ENCODE results near the gene CCNJL.

DNA sequence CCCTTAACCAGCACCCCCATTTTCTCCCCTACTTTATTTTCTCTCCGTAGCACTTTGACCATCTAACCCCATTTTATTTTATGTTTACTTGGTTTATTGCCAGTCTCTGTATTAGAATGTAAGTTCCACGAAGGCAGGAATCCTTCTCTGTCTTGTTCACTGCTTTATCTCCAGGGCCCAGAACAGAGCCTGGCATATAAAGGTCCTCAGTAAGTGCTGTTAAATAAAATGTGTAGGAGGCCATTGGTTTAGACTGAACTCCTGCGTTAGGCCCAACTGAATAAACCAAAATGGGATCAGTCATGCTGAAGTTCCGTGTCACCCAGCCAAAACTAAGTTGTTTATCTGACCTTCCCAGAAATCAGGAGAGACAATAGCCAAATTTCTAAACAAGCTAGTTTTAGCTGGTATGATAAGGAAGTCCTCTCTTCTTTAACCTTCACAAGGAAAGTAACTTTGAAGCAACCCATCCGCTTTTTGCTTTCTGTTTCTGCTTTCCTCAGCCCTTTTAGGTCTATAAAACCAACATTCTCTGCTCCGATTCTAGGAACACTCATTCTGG lies 29.0 kb upstream of the CCNJL start:
- TF ChIP-seq, protein P1, sequence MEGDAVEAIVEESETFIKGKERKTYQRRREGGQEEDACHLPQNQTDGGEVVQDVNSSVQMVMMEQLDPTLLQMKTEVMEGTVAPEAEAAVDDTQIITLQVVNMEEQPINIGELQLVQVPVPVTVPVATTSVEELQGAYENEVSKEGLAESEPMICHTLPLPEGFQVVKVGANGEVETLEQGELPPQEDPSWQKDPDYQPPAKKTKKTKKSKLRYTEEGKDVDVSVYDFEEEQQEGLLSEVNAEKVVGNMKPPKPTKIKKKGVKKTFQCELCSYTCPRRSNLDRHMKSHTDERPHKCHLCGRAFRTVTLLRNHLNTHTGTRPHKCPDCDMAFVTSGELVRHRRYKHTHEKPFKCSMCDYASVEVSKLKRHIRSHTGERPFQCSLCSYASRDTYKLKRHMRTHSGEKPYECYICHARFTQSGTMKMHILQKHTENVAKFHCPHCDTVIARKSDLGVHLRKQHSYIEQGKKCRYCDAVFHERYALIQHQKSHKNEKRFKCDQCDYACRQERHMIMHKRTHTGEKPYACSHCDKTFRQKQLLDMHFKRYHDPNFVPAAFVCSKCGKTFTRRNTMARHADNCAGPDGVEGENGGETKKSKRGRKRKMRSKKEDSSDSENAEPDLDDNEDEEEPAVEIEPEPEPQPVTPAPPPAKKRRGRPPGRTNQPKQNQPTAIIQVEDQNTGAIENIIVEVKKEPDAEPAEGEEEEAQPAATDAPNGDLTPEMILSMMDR (IDR thresholded peaks at IDR 0.05; ENCODE audit: poor library complexity): no peak
- TF ChIP-seq EZH2 (IDR thresholded peaks at IDR 0.05; ENCODE audit: borderline replicate concordance) (no peak), EZH2phosphoT487 (IDR thresholded peaks at IDR 0.05; ENCODE audit: low read depth, severe bottlenecking, unreplicated experiment) (no peak)

Data from hepatocyte (in vitro differentiated cells).